ENCODE measurements around the gene TEX50. TPM values are rescaled to one million over a fixed set of nuclear protein-coding genes. Genes with fewer than 3 reads are reported as not detected.
"Not testable (repeated sequence)": the region's sequence is repeated elsewhere in the genome, so short reads cannot be mapped to it uniquely, and the experiment has no call there.

TEX50 gene
- not detected for total RNA-seq

- DNase-seq, result no peak
Measured at GRCh38 chr1:173635116-173635515, at the start of gene TEX50. Gene TEX50, plus strand, starts transcription at chr1:173635338. Its CDS starts 184 bp downstream, at chr1:173635522.

DNA sequence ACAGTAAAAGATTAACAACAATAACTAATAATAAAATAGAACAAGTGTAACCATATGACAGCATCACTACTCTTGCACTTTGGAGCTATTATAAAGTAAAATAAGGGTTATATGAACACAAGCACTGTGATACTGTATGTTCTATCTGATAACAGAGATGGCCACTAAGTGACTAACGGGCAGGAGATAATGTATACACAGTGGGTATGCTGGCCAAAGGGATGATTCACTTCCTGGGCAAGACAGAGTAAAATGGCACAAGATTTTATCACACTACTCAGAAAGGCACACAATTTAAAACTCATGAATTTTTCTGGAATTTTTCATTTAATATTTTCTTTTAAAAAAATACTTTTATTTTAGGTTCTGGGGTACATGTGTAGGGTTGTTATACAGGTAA, 44.6 kb upstream of the TEX50 start:
- DNase-seq, result no peak

- DNase-seq, result not testable (repeated sequence)
Measured at GRCh38 chr1:173591138-173591537, 44.0 kb upstream of the TEX50 start.

DNA sequence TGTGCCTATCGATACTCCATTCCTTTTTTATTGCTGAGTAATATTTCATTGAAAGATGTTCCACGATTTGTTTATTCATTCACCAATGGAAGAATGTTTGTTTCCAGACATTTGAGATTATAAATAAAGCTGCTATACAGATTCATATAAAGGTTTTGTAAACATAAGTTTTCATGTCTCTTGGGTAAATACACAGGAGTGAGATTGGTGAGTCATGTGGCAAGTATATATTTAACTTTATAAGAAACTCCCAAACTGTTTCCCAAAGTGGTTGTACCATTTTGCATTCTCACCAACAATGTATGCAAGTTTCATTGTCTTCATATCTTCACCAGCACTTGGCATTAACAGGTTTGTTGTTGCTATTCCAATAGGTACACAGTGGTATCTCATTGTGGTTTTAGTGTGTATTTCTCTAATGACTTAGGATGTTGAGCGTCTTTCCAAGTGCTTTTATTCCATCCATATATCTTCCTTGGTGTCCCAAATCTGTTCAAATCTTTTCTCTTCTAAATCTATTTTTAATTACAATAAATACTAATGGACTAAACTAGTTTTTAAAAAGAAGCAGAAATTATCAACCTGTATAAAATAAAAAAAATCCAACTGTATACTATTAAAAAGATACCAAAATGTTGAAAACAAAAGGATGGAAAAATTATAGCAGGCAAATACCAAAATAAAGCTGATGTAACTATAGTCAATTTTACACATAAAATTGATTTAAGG, 38.9 kb upstream of the TEX50 start:
- no peak for DNase-seq

DNA sequence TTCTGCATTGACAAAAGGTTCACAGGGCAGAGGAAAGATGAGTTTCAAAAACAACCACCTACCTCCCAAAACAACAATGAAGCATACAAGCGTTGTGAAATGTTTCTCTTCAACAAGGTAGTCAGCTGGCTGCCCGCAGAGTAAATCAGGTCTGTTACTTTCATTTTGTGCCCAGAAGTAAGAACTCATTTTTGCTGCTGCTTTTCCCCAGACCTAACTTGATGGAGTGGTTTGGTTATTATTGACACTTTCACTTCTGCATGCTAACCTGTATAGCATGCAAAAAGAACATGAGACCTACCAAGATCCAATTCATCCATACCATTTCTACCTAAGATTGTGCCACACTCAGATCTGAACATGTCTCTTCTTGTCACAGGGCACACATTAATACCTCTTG, 33.5 kb upstream of the TEX50 start:
- DNase-seq, result no peak

- DNase-seq, result no peak
Measured at GRCh38 chr1:173603056-173603591, 32.0 kb upstream of the TEX50 start, which contains the start of gene SLC9C2. Gene SLC9C2, minus strand, starts transcription at chr1:173603072. Its CDS starts 1,296 bp downstream, at chr1:173601776.

DNA sequence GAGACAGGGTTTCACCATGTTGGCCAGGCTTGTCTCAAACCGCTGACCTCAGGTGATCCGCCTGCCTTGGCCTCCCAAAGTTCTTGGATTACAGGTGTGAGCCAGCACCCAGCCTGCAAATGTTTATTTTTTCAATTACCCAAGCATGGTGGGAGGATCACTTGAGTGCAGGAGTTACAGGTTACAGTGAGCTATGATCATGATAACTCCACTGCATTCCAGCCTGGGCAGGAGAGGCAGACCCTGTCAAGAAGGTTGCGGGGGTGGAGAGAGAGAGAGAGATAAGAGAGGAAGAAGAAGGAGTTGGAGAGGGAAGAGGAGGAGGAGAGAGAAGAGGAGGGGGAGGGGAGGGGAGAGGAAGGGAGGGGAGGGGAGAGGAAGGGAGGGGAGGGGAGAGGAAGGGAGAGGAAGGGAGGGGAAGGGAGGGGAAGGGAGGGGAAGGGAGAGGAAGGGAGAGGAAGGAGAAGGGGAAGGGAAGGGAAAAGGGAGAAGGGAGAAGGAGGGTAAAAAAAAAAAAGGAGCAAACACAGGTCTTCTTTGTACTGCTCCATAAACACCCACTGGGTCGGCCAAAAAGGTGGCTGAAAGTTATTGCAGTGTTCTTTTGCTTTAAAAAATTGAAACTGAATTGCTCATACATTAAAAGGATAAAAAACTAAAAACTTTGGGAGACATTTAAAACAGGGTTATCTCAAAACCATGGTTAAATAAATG, 26.5 kb upstream of the TEX50 start:
- DNase-seq, result no peak

DNA sequence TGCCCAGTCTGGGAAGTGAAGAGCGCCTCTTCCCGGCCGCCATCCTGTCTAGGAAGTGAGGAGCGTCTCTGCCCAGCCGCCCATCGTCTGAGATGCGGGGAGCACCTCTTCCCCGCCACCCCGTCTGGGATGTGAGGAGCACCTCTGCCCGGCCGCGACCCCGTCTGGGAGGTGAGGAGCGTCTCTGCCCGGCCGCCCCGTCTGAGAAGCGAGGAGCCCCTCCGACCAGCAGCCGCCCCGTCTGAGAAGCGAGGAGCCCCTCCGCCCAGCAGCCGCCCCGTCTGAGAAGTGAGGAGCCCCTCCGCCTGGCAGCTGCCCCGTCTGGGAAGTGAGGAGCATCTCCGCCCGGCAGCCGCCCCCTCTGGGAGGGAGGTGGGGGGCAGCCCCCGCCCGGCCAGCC, 22.1 kb upstream of the TEX50 start:
- DNase-seq, result not testable (repeated sequence)

- no peak for DNase-seq
Measured at GRCh38 chr1:173616859-173617258, 18.3 kb upstream of the TEX50 start.

GRCh38 chr1:173627269-173627668, 7.9 kb upstream of the TEX50 start:
- DNase-seq, result no peak

GRCh38 chr1:173628888-173629287, 6.2 kb upstream of the TEX50 start:
- DNase-seq, result no peak

GRCh38 chr1:173637236-173638042, 2.3 kb downstream of the TEX50 start:
- not testable (repeated sequence) for DNase-seq

DNA sequence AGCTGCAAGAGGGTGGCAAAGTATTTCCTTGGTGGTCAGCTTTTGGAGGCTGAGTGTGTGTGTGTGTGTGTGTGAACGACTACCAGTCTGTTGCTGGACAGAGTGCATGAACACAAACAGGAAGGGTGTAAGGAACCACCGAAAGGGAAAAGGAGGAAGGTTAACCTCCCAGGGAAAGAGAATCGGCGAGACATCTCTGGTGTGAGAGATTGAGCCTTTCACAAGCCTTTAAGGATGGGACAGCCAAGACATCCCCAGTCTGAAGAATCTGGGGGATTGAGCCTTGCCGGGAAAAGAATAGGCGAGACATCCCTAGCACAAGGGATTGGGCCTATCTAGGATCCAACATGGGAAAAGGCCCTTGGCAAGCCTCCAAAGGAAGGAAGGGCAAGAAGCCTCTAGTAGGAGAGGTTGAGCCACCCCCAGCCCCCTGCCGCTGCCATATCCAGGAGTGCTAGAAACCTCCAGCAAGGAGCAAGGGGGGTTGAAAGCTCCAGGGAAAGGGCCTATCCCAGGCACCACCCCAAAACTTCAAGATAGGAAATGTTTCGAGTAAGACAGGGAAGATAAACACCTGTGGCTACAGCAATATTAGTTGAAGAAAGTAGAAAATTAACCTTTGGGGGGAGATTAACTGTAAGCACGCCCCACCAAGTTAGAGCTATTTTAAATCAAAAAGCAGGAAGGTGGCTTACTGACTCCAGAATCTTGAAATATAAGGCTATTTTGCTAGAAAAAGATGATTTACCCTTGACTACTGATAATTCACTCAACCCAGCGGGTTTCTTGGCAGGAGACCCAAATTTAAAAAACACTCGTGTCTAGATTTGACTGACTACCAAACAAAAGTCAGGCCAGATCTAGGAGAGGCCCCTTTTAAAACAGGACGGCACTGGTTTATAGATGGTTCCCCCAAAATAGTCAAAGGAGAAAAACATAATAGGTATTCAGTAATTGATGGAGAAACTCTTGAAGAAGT, 3.2 kb downstream of the TEX50 start:
- no peak for DNase-seq

GRCh38 chr1:173639102-173639501, 4.0 kb downstream of the TEX50 start:
- no peak for DNase-seq

DNA sequence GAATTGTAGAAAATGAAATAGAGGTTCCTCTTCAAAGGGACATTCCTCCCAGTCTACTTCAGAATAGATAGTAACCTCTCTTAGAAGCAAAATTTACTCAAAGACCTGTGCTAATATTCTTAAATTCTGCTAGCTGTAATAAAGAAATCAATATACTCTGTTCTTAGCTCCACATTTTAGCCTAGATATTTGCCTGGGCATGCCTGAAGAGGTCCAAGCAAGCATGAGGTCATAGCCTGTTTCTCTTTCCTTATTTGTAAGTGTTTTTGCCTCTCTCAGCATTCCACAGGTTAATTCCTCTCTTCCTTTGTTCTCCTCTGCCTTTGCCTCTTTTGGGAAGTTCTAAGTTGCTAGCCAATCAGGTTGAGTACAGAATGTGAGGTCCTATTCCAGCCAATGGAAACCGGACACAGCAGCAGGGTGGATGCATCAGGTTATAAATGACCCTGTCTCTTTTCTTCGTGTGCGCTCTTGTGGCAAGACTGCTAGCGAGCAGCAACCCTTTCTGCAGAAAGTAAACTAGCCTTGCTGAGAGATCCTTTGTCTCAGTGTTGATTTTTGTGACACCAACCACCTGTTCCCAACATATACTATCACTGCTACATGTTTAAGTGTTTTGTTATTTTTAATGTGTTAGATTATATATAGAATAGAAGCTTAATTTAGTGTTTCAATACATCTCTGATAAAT, 7.5 kb downstream of the TEX50 start:
- DNase-seq, result not testable (repeated sequence)

- no peak for DNase-seq
Measured at GRCh38 chr1:173646656-173647055, 11.5 kb downstream of the TEX50 start.

GRCh38 chr1:173648880-173649605, 13.9 kb downstream of the TEX50 start:
- no peak for DNase-seq

DNA sequence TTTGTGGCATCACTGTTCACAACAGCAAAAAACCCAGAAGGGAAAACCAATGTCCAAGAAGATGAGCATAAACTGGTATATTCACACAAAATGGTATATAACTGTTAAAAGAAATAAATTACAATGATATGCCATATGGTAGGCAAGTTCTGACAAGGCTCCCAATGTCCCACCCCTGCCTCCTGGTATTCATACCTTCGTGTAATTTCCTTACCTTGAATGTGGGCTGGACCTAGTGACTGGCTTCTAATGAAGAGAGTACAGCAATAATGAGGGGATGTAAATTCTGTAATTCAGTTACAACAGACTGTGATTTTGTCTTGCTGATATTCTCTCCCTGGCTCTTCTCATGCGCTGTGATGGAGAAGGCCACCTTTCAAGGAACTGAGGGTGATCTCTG, 25.2 kb downstream of the TEX50 start:
- no peak for DNase-seq

- DNase-seq, result no peak
Measured at GRCh38 chr1:173661271-173661670, 26.1 kb downstream of the TEX50 start.

DNA sequence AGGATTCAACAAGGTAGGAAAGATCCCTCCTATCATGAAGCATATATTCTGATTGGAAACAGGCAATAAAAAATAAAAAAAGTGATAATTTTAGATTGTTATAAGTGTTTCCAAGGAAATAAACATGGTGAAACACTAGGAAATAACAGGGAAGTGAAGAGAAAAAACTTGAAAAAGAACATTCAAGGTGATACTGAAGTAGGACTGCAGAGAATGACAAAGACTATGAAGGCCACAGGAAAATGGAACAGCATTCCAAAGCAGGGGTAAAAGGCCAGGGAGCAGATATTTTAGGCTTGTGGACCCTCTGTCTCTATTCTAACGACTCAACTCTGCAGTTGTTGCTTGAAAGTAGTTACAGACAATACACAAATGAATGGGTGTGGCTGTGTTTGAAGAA, 26.6 kb downstream of the TEX50 start:
- DNase-seq, result no peak
